HG02973 (cell line): Measurements from ENCODE around the gene SLC18A3.

Experiments used
- ATAC-seq: cut with Tn5 transposase; IDR thresholded peaks from one replicate; pipeline ENCODE4 v1.9.1; 2021; ENCODE audit warnings: moderate library complexity; ENCODE audit not compliant: unreplicated experiment

SLC18A3 gene

DNA sequence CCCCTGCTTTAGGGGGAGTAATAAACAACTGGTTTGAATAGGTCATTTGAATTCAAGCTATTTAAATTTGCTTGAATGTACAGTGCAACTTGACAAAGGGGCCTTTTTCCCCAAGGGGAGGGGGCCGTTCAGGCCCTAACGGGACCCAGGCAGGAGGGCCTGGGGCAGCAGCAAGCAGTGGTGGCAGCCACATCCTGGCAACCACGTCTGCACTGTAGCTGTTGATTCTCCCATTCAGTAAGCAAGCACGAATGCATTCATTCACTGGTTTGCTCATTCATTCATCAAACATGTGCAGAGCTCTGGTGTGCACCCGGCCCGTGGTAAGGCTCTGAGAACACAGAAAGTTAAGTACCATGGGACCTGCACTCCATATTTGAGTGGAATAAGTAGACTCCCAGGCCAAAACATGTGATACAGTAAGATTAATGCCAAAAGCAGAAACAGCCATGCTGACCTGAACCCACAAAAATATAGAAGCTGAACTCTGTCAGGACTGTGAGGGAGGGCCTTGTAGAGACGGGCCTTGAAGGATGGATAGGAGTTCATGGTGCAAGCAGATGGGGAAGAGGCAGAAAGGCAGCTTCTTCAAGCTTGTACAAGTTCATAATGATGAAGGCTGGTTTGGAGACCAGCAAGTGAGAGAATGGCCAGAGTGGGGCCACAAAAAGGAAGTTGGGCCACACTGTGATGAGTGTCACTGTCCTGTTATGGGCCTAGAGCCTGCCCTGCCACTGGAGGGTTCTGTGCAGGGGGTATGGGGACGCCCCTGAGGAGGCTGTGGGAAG lies 40.0 kb downstream of the SLC18A3 start:
- ATAC-seq: no peak

DNA sequence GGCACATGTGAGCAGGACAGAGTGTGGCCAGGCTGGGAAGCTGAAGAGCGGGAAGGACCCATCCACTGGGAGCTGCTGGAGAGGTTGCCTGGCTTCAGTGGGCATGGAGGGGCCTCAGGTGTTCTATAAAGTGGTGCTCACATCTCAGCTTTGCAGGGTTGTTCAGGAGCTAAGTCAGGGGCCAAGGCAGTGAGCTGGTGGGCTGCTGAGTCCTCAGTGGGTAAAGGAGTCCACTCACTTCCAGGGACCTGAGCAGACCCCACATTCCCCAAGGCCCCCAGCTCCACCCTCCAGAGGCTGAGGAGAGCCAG lies 40.6 kb downstream of the SLC18A3 start:
- ATAC-seq: no peak

- no peak for ATAC-seq
Observed at GRCh38 chr10:49651039-49651835, 41.1 kb downstream of the SLC18A3 start.

- no peak for ATAC-seq
Observed at GRCh38 chr10:49651917-49652316, 41.8 kb downstream of the SLC18A3 start.

GRCh38 chr10:49652421-49653272 lies 42.5 kb downstream of the SLC18A3 start:
- ATAC-seq: no peak

- no peak for ATAC-seq
Observed at GRCh38 chr10:49653273-49653929, 43.3 kb downstream of the SLC18A3 start.

GRCh38 chr10:49654036-49654693 lies 44.1 kb downstream of the SLC18A3 start:
- ATAC-seq: no peak

DNA sequence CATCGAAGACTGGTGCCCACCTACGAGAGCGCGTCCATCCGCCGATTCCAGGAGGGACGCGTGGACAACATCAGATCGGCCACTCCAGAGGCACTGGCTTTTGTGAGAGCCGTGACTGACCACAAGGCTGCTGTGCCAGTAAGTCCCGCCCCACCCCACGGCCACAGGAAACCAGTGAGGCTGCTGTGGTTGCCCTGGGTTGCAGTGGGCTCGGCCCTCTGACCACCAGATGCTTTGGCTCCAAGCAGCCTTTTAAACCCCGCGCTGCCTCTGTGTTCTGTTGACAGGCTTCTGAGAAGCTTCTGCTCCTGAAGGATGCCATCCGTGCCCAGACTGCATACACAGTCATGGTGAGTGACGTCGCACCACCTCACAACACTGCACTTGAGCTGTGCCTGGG lies 45.0 kb downstream of the SLC18A3 start:
- ATAC-seq: no peak

DNA sequence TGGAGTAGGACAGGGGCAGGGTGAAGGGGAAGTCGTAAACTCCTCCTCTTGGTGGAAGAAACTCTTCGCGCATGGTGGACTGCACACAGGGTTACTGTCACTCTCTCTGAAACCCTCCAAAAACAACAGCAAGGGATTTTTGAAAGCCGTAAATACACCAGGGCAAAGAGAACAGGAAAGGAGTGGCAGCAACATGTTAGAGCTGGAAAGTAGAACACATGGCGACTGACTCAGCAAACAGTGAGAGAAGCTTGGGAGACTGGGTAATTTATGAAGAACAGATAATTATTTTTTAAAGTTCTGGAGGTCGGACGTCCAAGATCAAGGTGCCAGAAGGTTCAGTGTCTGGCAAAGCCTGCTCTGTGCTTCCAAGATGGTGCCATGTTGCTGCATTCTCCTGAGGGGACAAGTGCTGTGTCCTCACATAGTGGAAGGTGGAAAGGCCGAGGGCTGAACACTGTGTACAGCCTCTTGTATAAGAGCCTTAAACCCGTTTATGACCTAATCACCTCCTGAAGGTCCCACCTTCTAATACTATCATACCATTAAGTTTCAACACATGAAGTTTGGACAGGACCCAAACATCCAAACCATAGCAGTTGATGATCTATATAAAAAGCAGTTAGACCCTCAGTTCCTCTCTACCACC lies 46.9 kb downstream of the SLC18A3 start:
- no peak for ATAC-seq

DNA sequence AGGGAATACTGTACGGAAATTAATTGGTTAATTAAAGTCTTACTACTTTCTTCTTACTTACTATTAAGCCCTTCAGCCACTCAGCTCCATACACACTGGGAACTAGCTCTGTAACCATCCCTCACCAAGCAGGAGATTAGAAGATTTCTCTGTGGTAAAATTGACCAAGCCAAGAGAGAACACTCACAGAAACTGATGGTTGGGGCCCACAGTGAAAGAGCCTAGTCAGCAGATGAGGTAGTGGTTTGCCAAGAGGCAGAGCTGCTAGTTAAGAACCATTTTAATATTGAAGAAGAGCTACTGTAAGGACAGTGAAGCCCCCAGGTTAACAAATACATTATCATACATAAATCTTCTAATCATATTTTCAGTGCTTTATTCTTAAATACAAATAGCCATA lies 47.5 kb downstream of the SLC18A3 start:
- ATAC-seq: no peak

GRCh38 chr10:49661140-49661856 lies 51.2 kb downstream of the SLC18A3 start:
- no peak for ATAC-seq
